ENCODE measurements around the gene STIM2. TPM values are rescaled to one million over a fixed set of nuclear protein-coding genes. Genes with fewer than 3 reads are reported as not detected.

STIM2 gene
- total RNA-seq, 2 donors from 2014 or later: 23.2 to 24.5 TPM

DNA sequence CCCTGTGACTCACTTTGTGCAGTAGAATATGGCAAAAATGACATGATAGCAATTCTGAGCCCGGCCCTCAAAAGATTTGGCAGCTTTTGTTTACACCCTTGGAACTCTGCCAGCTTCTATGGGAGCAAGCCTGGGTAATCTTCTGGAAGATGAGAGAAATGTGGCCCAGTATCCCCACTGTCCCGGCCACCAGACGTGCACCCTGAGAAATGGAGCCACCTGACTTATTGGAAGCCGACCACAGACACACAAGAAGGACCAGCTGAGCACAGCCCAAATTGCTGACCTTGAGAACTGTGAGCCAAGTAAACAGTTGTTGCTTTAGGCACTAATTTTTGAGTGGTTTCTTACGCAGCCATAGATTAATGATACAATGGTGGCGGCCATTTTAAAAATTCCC is 197.0 kb downstream of the STIM2 start:
- WGBS, 2 experiments (ENCODE audit: insufficient coverage in 1 of 2, insufficient read length in 1 of 2): 88 to 93% methylated on average over 4 to 5 of the region's 6 CpGs
- H3K4me3 Mint-ChIP-seq: no peak overlapping the region
- DNase-seq: no peak
- Histone ChIP-seq H3K9me3 (ENCODE audit: control insufficient read depth, low read length) (no peaks in the 10 kb centered on the region), H3K36me3 (ENCODE audit: control insufficient read depth, insufficient read depth, low read length) (no peaks in the 10 kb centered on the region), H3K4me3 (ENCODE audit: low read length) (no peak overlapping the region), H3K27me3 (ENCODE audit: control insufficient read depth, insufficient read depth, low read length, poor library complexity, severe bottlenecking) (peaks cover 6% of the 10 kb centered on the region), H3K4me1 (ENCODE audit: control insufficient read depth, insufficient read depth, low read length) (no peaks in the 10 kb centered on the region), H3K9ac (ENCODE audit: extremely low read depth, low read length, poor library complexity, severe bottlenecking) (no peak overlapping the region), H3K27ac (ENCODE audit: low read depth, low read length) (no peak overlapping the region)
- TF ChIP-seq, protein P1, sequence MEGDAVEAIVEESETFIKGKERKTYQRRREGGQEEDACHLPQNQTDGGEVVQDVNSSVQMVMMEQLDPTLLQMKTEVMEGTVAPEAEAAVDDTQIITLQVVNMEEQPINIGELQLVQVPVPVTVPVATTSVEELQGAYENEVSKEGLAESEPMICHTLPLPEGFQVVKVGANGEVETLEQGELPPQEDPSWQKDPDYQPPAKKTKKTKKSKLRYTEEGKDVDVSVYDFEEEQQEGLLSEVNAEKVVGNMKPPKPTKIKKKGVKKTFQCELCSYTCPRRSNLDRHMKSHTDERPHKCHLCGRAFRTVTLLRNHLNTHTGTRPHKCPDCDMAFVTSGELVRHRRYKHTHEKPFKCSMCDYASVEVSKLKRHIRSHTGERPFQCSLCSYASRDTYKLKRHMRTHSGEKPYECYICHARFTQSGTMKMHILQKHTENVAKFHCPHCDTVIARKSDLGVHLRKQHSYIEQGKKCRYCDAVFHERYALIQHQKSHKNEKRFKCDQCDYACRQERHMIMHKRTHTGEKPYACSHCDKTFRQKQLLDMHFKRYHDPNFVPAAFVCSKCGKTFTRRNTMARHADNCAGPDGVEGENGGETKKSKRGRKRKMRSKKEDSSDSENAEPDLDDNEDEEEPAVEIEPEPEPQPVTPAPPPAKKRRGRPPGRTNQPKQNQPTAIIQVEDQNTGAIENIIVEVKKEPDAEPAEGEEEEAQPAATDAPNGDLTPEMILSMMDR (conservative IDR thresholded peaks at IDR 0.05): no peak
- no peaks in the 10 kb centered on the region for H3K36me3 Mint-ChIP-seq (ENCODE audit: low read depth)
- H3K9me3 Mint-ChIP-seq: no peaks in the 10 kb centered on the region
- H3K4me1 Mint-ChIP-seq: peaks cover 6% of the 10 kb centered on the region
- no peak overlapping the region for H3K27ac Mint-ChIP-seq
- peaks cover 11% of the 10 kb centered on the region for H3K27me3 Mint-ChIP-seq (ENCODE audit: insufficient read depth)

GRCh38 chr4:27058819-27059406 is 198.3 kb downstream of the STIM2 start:
- DNase-seq: peak; percentile 37
- Mint-ChIP-seq H3K9me3 (no peaks in the 10 kb centered on the region), H3K27me3 (ENCODE audit: insufficient read depth) (peaks cover 11% of the 10 kb centered on the region), H3K4me1 (no peaks in the 10 kb centered on the region), H3K4me3 (no peak overlapping the region), H3K27ac (no peak overlapping the region), H3K36me3 (ENCODE audit: low read depth) (no peaks in the 10 kb centered on the region)
- Histone ChIP-seq H3K4me1 (ENCODE audit: control insufficient read depth, insufficient read depth, low read length) (no peaks in the 10 kb centered on the region), H3K27me3 (ENCODE audit: control insufficient read depth, insufficient read depth, low read length, poor library complexity, severe bottlenecking) (peaks cover 6% of the 10 kb centered on the region), H3K9me3 (ENCODE audit: control insufficient read depth, low read length) (no peaks in the 10 kb centered on the region), H3K36me3 (ENCODE audit: control insufficient read depth, insufficient read depth, low read length) (no peaks in the 10 kb centered on the region), H3K27ac (ENCODE audit: low read depth, low read length) (no peak overlapping the region), H3K4me3 (ENCODE audit: low read length) (no peak overlapping the region), H3K9ac (ENCODE audit: extremely low read depth, low read length, poor library complexity, severe bottlenecking) (no peak overlapping the region)
- WGBS, 2 experiments (ENCODE audit: insufficient coverage in 1 of 2, insufficient read length in 1 of 2): 49 to 86% methylated on average over 2 to 5 of the region's 5 CpGs
- TF ChIP-seq, protein P1 (conservative IDR thresholded peaks at IDR 0.05): peak; percentile 49

DNA sequence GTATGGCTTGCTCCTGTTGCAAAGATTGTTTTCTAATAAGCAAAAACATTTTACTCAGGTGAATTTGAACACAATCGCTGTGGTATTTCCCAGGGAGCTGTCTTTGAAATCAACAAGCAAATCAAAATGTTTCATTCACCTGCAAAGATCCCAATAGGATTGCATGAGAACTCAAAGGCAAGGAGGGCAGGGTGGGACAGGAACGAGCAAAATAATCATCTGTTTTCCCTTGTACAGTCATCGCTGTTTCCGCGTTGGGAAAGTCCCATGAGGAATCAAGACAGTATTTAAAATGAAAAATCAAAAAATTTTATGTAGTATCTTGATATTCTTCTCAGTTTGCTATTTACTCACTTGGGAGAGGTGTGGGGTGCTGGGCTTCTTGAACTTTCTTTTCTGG is 198.8 kb downstream of the STIM2 start:
- Histone ChIP-seq H3K36me3 (ENCODE audit: control insufficient read depth, insufficient read depth, low read length) (no peaks in the 10 kb centered on the region), H3K9me3 (ENCODE audit: control insufficient read depth, low read length) (no peaks in the 10 kb centered on the region), H3K4me3 (ENCODE audit: low read length) (no peak overlapping the region), H3K27me3 (ENCODE audit: control insufficient read depth, insufficient read depth, low read length, poor library complexity, severe bottlenecking) (peaks cover 6% of the 10 kb centered on the region), H3K27ac (ENCODE audit: low read depth, low read length) (no peak overlapping the region), H3K9ac (ENCODE audit: extremely low read depth, low read length, poor library complexity, severe bottlenecking) (no peak overlapping the region), H3K4me1 (ENCODE audit: control insufficient read depth, insufficient read depth, low read length) (no peaks in the 10 kb centered on the region)
- H3K4me3 Mint-ChIP-seq: no peak overlapping the region
- WGBS, 2 experiments (ENCODE audit: insufficient coverage in 1 of 2, insufficient read length in 1 of 2): 85 to 96% methylated on average over 5 of the region's 5 CpGs
- no peaks in the 10 kb centered on the region for H3K4me1 Mint-ChIP-seq
- no peaks in the 10 kb centered on the region for H3K9me3 Mint-ChIP-seq
- H3K27ac Mint-ChIP-seq: no peak overlapping the region
- TF ChIP-seq, protein P1 (conservative IDR thresholded peaks at IDR 0.05): no peak
- no peaks in the 10 kb centered on the region for H3K36me3 Mint-ChIP-seq (ENCODE audit: low read depth)
- DNase-seq: no peak
- peaks cover 8% of the 10 kb centered on the region for H3K27me3 Mint-ChIP-seq (ENCODE audit: insufficient read depth)
